SK-N-SH treated with all-trans-retinoic acid at 6 μM for 48 hours (cell line): Measurements from ENCODE around the gene MYH15.

Source experiments
- ATAC-seq: fragments of 200-7000 bp; cut with Tn5 transposase; 3 replicates; pipeline ENCODE4 v1.9.1; 2020; ENCODE audit warnings: mild to moderate bottlenecking, moderate library complexity
- ARNTL ChIP-seq: fragments of 450-650 bp; formaldehyde crosslinking; IDR thresholded peaks from 2 replicates; pipeline ENCODE4 v1.5.0; 2020; ENCODE audit warnings: low read depth, mild to moderate bottlenecking, moderate library complexity, borderline replicate concordance
- CREB5 ChIP-seq: fragments of 250-450 bp; sonication (Bioruptor Pico); IDR thresholded peaks from 2 replicates; pipeline ENCODE4 v1.5.1; 2020; ENCODE audit warnings: low read depth, mild to moderate bottlenecking, moderate library complexity
- CSDC2 ChIP-seq: fragments of 250-450 bp; sonication (Bioruptor Pico); IDR thresholded peaks from 2 replicates; pipeline ENCODE4 v1.5.0; 2020; ENCODE audit warnings: mild to moderate bottlenecking, moderate library complexity
- CSRNP3 ChIP-seq: fragments of 250-450 bp; sonication (Bioruptor Pico); IDR thresholded peaks from 2 replicates; pipeline ENCODE4 v1.5.1; 2021; ENCODE audit warnings: mild to moderate bottlenecking, moderate library complexity
- ESRRG ChIP-seq: fragments of 250-450 bp; sonication (Bioruptor Pico); IDR thresholded peaks from 2 replicates; pipeline ENCODE4 v1.6.1; 2021; ENCODE audit warnings: mild to moderate bottlenecking
- GLIS3 ChIP-seq: fragments of 250-450 bp; sonication (Bioruptor Pico); IDR thresholded peaks from 2 replicates; pipeline ENCODE4 v1.5.0; 2020; ENCODE audit warnings: mild to moderate bottlenecking, moderate library complexity
- ISL1 ChIP-seq: fragments of 250-450 bp; sonication (Bioruptor Pico); IDR thresholded peaks from 2 replicates; pipeline ENCODE4 v2.1.2; 2022; ENCODE audit warnings: mild to moderate bottlenecking, moderate library complexity
- OSR1 ChIP-seq: fragments of 250-450 bp; sonication (Bioruptor Pico); IDR thresholded peaks from 2 replicates; pipeline ENCODE4 v1.8.0; 2022; ENCODE audit warnings: moderate library complexity, mild to moderate bottlenecking, inconsistent platforms
- PATZ1 ChIP-seq: fragments of 250-450 bp; sonication (Bioruptor Pico); IDR thresholded peaks from 2 replicates; pipeline ENCODE4 v1.8.0; 2020; ENCODE audit warnings: mild to moderate bottlenecking, moderate library complexity, borderline replicate concordance
- POU6F1 ChIP-seq: fragments of 250-450 bp; sonication (Bioruptor Pico); IDR thresholded peaks from 2 replicates; pipeline ENCODE4 v1.8.0; 2021; ENCODE audit warnings: low read depth, mild to moderate bottlenecking, moderate library complexity, borderline replicate concordance
- PPARA ChIP-seq: fragments of 250-450 bp; sonication (Bioruptor Pico); IDR thresholded peaks from 2 replicates; pipeline ENCODE4 v1.5.0; 2020; ENCODE audit warnings: mild to moderate bottlenecking, borderline replicate concordance
- RARB ChIP-seq: fragments of 250-450 bp; sonication (Bioruptor Pico); IDR thresholded peaks from 2 replicates; pipeline ENCODE4 v1.8.0; 2021; ENCODE audit warnings: mild to moderate bottlenecking, moderate library complexity
- SNAI2 ChIP-seq: fragments of 250-450 bp; sonication (Bioruptor Pico); IDR thresholded peaks from 2 replicates; pipeline ENCODE4 v1.5.0; 2020; ENCODE audit warnings: mild to moderate bottlenecking, moderate library complexity
- TCF4 ChIP-seq: fragments of 250-450 bp; sonication (Bioruptor Pico); IDR thresholded peaks from 2 replicates; pipeline ENCODE4 v1.8.0; 2021; ENCODE audit warnings: mild to moderate bottlenecking, moderate library complexity, borderline replicate concordance
- TOX ChIP-seq: fragments of 250-450 bp; sonication (Bioruptor Pico); IDR thresholded peaks from 2 replicates; pipeline ENCODE4 v1.8.0; 2021; ENCODE audit warnings: mild to moderate bottlenecking, moderate library complexity, borderline replicate concordance
- TSHZ2 ChIP-seq: fragments of 250-450 bp; sonication (Bioruptor Pico); IDR thresholded peaks from 2 replicates; pipeline ENCODE4 v1.5.0; 2020; ENCODE audit warnings: mild to moderate bottlenecking, moderate library complexity
- ZC3H10 ChIP-seq: fragments of 250-450 bp; sonication (Bioruptor Pico); IDR thresholded peaks from 2 replicates; pipeline ENCODE4 v1.5.1; 2021; ENCODE audit warnings: mild to moderate bottlenecking, moderate library complexity
- ZFP3 ChIP-seq: fragments of 250-450 bp; sonication (Bioruptor Pico); IDR thresholded peaks from 2 replicates; pipeline ENCODE4 v1.5.0; 2020; ENCODE audit warnings: mild to moderate bottlenecking, moderate library complexity
- ZFP30 ChIP-seq: fragments of 450-650 bp; formaldehyde crosslinking; IDR thresholded peaks from 2 replicates; pipeline ENCODE4 v1.5.0; 2022; ENCODE audit warnings: mild to moderate bottlenecking, moderate library complexity
- ZNF8 ChIP-seq: fragments of 450-650 bp; formaldehyde crosslinking; IDR thresholded peaks from 2 replicates; pipeline ENCODE4 v1.5.0; 2020; ENCODE audit warnings: mild to moderate bottlenecking, moderate library complexity

Gene MYH15

GRCh38 chr3:108407886-108408285 is 102.5 kb downstream of the MYH15 start:
- ATAC-seq: no peak
- TF ChIP-seq CREB5 (CRISPR knock-in tag) (no peak), SNAI2 (CRISPR knock-in tag) (no peak), TSHZ2 (CRISPR knock-in tag) (no peak), CSDC2 (CRISPR knock-in tag) (no peak), ESRRG (CRISPR knock-in tag) (no peak), GLIS3 (CRISPR knock-in tag) (no peak), ZNF8 (no peak), ISL1 (CRISPR knock-in tag) (no peak), POU6F1 (CRISPR knock-in tag) (no peak), TCF4 (no peak), TOX (CRISPR knock-in tag) (no peak), ZFP30 (no peak), ZFP3 (CRISPR knock-in tag) (no peak), ARNTL (CRISPR knock-in tag) (no peak), PPARA (CRISPR knock-in tag) (no peak), RARB (CRISPR knock-in tag) (no peak), PATZ1 (CRISPR knock-in tag) (no peak)

- peak; percentile 82 for ATAC-seq
- no peak for TF ChIP-seq ESRRG (CRISPR knock-in tag)
- TF ChIP-seq CREB5 (CRISPR knock-in tag): no peak
- TF ChIP-seq SNAI2 (CRISPR knock-in tag): no peak
- TF ChIP-seq ISL1 (CRISPR knock-in tag): no peak
- TF ChIP-seq ZC3H10: no peak
- no peak for TF ChIP-seq TOX (CRISPR knock-in tag)
- no peak for TF ChIP-seq RARB (CRISPR knock-in tag)
- no peak for TF ChIP-seq PATZ1 (CRISPR knock-in tag)
- TF ChIP-seq CSRNP3: no peak
- TF ChIP-seq OSR1 (CRISPR knock-in tag): no peak
- TF ChIP-seq ZFP30: no peak
- no peak for TF ChIP-seq TSHZ2 (CRISPR knock-in tag)
- no peak for TF ChIP-seq GLIS3 (CRISPR knock-in tag)
Measured at GRCh38 chr3:108406661-108407206, 103.7 kb downstream of the MYH15 start.
